ENCODE measurements around the gene WFS1.

WFS1 gene

GRCh38 chr4:6341696-6342095, 72.0 kb downstream of the WFS1 start:
- DNase-seq = no peak

- peak in 1 of 2 donors; percentile 21 for DNase-seq
These were observed 73.1 kb downstream of the WFS1 start for GRCh38 chr4:6342530-6343293.

DNA sequence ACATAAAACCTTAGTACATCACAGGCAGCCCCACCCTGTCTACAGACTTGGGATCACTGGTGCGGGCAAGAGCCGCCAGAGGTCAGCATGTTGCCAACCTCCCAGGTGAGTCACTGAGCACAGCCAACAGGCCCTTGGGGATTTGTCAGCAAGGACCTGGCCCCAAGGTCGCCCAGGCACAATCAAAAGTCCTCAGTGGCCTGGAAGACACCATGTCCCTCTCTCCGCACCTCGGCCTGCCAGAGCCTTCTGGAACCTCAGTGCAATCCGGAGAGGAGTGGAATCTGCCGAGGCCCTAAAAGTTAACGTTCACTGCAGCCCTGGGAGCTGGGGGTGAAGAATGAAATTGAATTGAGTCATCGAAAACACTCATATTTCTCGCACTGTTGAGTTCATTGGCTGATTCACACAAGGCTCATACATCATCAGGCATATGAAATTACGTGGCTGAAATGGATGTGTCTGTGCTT, 74.3 kb downstream of the WFS1 start:
- DNase-seq = no peak

- no peak for DNase-seq
These were observed 75.6 kb downstream of the WFS1 start for GRCh38 chr4:6345096-6345830.

DNA sequence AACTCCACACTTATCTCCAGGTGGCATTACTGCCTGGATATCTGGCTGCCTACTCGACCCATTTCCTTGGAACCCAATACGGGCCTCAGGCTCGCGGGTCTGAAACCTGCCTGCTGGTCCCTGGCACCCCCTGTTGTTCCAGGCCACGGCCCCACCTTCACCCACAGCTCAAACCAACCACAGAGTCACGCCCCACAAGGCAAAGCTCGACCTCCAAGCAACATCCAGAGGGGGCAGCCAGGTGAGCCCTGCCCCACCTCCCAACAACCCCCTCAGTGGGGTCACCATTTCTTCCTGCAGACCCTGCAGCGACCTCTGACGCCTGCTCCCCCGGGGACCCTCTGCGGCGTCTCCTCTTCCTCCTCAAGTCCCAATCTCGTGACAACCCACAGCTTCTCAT, 76.2 kb downstream of the WFS1 start:
- no peak for DNase-seq

DNA sequence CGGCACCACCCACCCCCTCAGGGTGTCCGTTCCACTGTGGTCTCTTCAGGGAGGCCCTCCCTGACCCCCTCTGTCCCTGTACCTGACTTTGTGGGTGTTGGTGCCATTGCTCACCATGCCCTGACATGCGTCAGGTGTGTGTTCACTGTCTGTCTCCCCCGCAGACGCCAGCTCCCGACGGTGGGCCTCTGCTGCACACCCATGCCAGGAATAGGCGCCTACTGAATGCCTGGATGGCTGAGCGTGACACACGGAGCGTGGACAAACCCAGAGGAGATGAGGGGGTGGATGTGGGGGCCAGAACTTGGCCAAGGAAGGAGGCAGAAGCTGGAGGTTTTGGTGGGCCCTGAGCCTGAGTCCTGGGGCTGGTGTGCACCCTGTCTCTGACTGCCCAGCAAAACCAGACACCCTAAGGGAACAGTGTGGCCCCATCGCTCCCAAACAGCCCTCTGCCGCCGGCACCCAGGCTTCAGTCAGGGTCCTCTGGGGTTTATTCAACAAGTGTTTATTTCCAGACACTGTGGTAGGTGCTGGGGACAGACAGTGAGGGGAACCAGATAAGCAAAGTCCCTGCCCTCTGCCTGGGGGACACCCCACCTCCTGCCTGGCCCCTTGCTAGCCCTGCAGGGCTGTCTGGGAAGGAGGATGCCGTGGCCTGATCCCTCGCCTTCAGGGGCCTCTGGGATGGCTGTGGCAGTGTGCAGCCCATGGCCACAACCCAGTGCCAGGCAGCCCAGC, 76.9 kb downstream of the WFS1 start:
- DNase-seq = no peak

- DNase-seq = no peak
These were observed 77.9 kb downstream of the WFS1 start for GRCh38 chr4:6347511-6348045.

DNA sequence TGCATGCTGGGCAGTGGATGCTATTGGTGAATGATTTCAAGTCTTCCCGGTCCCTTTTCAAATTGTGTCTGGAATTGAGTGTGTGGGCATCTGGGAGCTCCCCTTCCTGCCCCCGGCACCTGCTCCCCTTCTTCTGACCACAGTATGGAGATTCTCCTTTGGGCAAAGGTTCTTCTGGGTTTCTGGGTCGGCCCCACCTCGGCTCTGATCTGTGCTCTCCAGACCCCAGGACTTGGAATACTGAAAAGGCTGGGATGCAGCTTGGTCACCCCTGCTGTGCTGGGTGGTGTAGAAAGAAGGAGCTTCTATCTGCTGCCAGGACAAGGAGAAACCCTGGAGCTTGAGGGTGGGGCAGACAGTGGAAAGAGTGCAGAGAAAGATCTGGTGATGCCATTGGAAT, 78.8 kb downstream of the WFS1 start:
- DNase-seq = no peak

- DNase-seq = no peak
These were observed 80.4 kb downstream of the WFS1 start for GRCh38 chr4:6349896-6350603.

DNA sequence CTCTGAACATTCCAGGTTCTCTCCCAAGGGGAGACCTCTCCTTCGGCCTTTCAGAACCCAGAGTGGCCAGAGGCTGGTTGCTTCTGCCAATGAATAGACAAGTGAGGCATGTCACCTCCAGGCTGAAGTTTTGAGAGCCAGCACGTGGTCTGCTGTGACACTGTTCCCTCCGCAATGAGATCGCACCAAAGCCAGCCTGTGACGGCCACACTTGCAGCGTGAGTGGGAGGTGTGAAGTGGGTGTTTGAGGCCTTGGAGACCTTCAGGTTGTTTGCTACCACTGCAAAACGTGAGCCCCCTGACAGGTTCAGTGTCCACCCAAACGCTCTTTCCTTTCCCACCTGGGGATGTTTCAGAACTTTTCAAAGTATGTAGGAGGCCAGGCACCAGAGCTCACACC, 81.0 kb downstream of the WFS1 start:
- no peak for DNase-seq

DNA sequence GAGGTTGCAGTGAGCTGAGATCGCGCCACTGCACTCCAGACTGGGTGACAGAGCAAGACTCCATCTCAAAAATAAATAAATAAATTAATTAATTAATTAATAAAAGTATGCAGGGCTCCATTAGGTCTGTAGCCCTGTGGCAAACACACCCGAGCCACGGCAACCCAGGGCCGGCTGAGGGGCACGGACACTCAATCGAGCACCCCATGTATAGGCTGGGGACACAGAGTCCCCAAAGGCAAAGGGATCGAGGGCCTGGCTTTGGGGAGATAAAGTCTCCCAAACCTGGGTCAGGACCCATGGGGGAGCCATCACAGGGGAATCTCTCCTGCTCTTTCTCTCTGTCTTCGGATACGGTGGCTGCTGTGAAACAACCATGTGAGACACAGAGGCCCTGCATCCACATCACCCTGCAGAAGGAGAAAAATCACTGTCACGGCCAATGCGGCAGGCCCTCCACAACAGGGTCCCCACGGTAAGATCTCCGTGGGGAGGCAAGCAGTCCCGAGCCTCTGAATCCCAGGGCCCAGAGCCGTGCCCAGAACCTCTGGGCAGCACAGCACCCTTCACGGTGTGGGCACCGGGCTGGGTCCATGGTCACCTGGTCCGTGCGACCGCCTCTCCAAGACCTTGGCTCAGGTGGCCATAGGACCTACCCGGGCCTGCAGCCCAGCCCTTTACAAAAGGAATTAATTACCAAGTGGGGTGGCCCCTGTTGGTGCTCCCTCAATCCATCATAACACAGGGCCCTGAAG, 81.8 kb downstream of the WFS1 start:
- no peak for DNase-seq

- no peak for DNase-seq
These were observed 82.5 kb downstream of the WFS1 start for GRCh38 chr4:6352031-6352692.

All from hippocampal formation (tissue), 2 donors.